Right cardiac atrium (tissue), 5 donors: ENCODE measurements around the gene IZUMO2. TPM values are rescaled to one million over a fixed set of nuclear protein-coding genes. Genes with fewer than 3 reads are reported as not detected.

Source experiments
- ATAC-seq, 2 donors: fragments of 200-7000 bp; cut with Tn5 transposase; one replicate each; pipeline versions ENCODE4 v1.8.0 to v1.9.1; 2020; ENCODE audit warnings: moderate library complexity in 2 of 2, mild to moderate bottlenecking in 1 of 2
- DNase-seq, 3 donors: peaks; one replicate each; pipeline ENCODE4 v3.0.0-alpha.2; 2020
- H3K27ac ChIP-seq: one replicate; pipeline ENCODE4 v1.5.1; 2013; ENCODE audit warnings: mild to moderate bottlenecking, low read length, control low read depth, moderate library complexity
- H3K27me3 ChIP-seq: one replicate; pipeline ENCODE4 v1.6.1; 2013; ENCODE audit not compliant: control insufficient read depth, insufficient read depth
- H3K4me1 ChIP-seq: one replicate; pipeline ENCODE4 v1.6.1; 2013; ENCODE audit warnings: low read length; ENCODE audit not compliant: control insufficient read depth, insufficient read depth
- H3K4me3 ChIP-seq: one replicate; pipeline ENCODE4 v1.5.1; 2013; ENCODE audit warnings: low read length, control low read depth
- H3K9me3 ChIP-seq: one replicate; pipeline ENCODE4 v1.6.1; 2013; ENCODE audit warnings: low read length; ENCODE audit not compliant: control insufficient read depth
- WGBS: extraction: QIAGEN DNeasy Blood & Tissue Kit; methylation state at CpG from one replicate; pipeline ENCODE4 v1.1.7; 2013; 5-methylcytosine and 5-hydroxymethylcytosine counted together
- intact Hi-C, 4 donors: fragments of 100-400 bp; cut with DNase I; formaldehyde crosslinking; loops; one replicate each; pipeline versions ENCODE4 v1.11.0 to v1.14.0; 2022 to 2023
- polyA plus RNA-seq: library from polyadenylated mRNA; stranded (reverse); fragments of 200-250 nt; gene quantifications from one replicate; pipeline ENCODE4 v1.2.3, GENCODE V29; 2013
- total RNA-seq, 4 donors: library from RNA; stranded (reverse); fragmentation: NEBNext Ultra II Directional; extraction: Animal tissue kit (Norgen Biotek cat#: 25700); gene quantifications; one replicate each; pipeline ENCODE4 v1.2.1, GENCODE V29; 2021
- donor health status: healthy with polysubstance abuse.
- donor health status: DM: no; HTN: yes; CAD: no.
- donor health status: DM: no; HTN: no; CAD: no.
- donor health status: DM: no; HTN: yes; CAD: no; lungs with severe emphysema.
- donor health status: DM: yes; HTN: yes; CAD: no.

The IZUMO2 gene
- total and polyA plus RNA-seq, 5 donors = not detected

- no peaks in the 10 kb centered on the region for H3K4me1 ChIP-seq
- intact Hi-C loops = no loop called here
- no peak for ATAC-seq
- no peak overlapping the region for H3K27ac ChIP-seq
- no peak for DNase-seq
- no peak overlapping the region for H3K4me3 ChIP-seq
- H3K27me3 ChIP-seq = no peaks in the 10 kb centered on the region
- H3K9me3 ChIP-seq = no peaks in the 10 kb centered on the region
- WGBS = 82% methylated on average over 5 of the region's 5 CpGs
These were observed 18.0 kb upstream of the IZUMO2 start for GRCh38 chr19:50181121-50181520.

GRCh38 chr19:50178859-50179537, 15.9 kb upstream of the IZUMO2 start:
- no peak overlapping the region for H3K27ac ChIP-seq
- H3K4me1 ChIP-seq = no peaks in the 10 kb centered on the region
- no peaks in the 10 kb centered on the region for H3K27me3 ChIP-seq
- intact Hi-C loops = no loop called here
- ATAC-seq (no peak), DNase-seq (no peak)
- H3K9me3 ChIP-seq = no peaks in the 10 kb centered on the region
- no peak overlapping the region for H3K4me3 ChIP-seq
- 58% methylated on average over 9 of the region's 9 CpGs for whole genome bisulfite sequencing

GRCh38 chr19:50178320-50178719, 15.2 kb upstream of the IZUMO2 start:
- no peaks in the 10 kb centered on the region for H3K4me1 ChIP-seq
- DNase-seq (no peak), ATAC-seq (no peak)
- no peak overlapping the region for H3K27ac ChIP-seq
- intact Hi-C loops = no loop called here
- no peaks in the 10 kb centered on the region for H3K9me3 ChIP-seq
- H3K4me3 ChIP-seq = no peak overlapping the region
- WGBS = 61% methylated on average over 1 of the region's 1 CpG
- no peaks in the 10 kb centered on the region for H3K27me3 ChIP-seq

- DNase-seq = no peak
- Histone ChIP-seq H3K4me1 (no peaks in the 10 kb centered on the region), H3K9me3 (no peaks in the 10 kb centered on the region), H3K4me3 (no peak overlapping the region), H3K27ac (no peak overlapping the region), H3K27me3 (no peaks in the 10 kb centered on the region)
- intact Hi-C loops = no loop called here
- 87% methylated on average over 9 of the region's 9 CpGs for WGBS
- ATAC-seq = no peak
These were observed 13.7 kb upstream of the IZUMO2 start for GRCh38 chr19:50176775-50177174.

- Histone ChIP-seq H3K27me3 (no peaks in the 10 kb centered on the region), H3K9me3 (no peaks in the 10 kb centered on the region), H3K27ac (no peak overlapping the region), H3K4me3 (no peak overlapping the region), H3K4me1 (no peaks in the 10 kb centered on the region)
- WGBS = 84% methylated on average over 10 of the region's 10 CpGs
- intact Hi-C loops = no loop called here
- DNase-seq (no peak), ATAC-seq (no peak)
These were observed 12.8 kb upstream of the IZUMO2 start for GRCh38 chr19:50175924-50176323.

GRCh38 chr19:50174100-50174793, 11.2 kb upstream of the IZUMO2 start:
- H3K27ac ChIP-seq = no peak overlapping the region
- H3K4me1 ChIP-seq = no peaks in the 10 kb centered on the region
- intact Hi-C loops = no loop called here
- no peaks in the 10 kb centered on the region for H3K9me3 ChIP-seq
- no peak for DNase-seq
- no peak for ATAC-seq
- no peak overlapping the region for H3K4me3 ChIP-seq
- WGBS = 56% methylated on average over 5 of the region's 5 CpGs
- no peaks in the 10 kb centered on the region for H3K27me3 ChIP-seq

- H3K9me3 ChIP-seq = no peaks in the 10 kb centered on the region
- no peak overlapping the region for H3K4me3 ChIP-seq
- no peaks in the 10 kb centered on the region for H3K27me3 ChIP-seq
- intact Hi-C loops = no loop called here
- no peak for DNase-seq
- WGBS = 49% methylated on average over 8 of the region's 8 CpGs
- no peaks in the 10 kb centered on the region for H3K4me1 ChIP-seq
- H3K27ac ChIP-seq = no peak overlapping the region
- peak in 1 of 2 donors; percentile 56 for ATAC-seq
These were observed 10.0 kb upstream of the IZUMO2 start for GRCh38 chr19:50173127-50173526.

- intact Hi-C loops = no loop called here
- Histone ChIP-seq H3K27me3 (no peaks in the 10 kb centered on the region), H3K4me3 (no peak overlapping the region)
These were observed 9.6 kb upstream of the IZUMO2 start for GRCh38 chr19:50172726-50173125.

GRCh38 chr19:50171752-50172151, 8.7 kb upstream of the IZUMO2 start:
- 81% methylated on average over 5 of the region's 5 CpGs for WGBS
- H3K4me1 ChIP-seq = no peaks in the 10 kb centered on the region
- intact Hi-C loops = no loop called here
- H3K27ac ChIP-seq = no peak overlapping the region
- no peak overlapping the region for H3K4me3 ChIP-seq
- no peaks in the 10 kb centered on the region for H3K27me3 ChIP-seq
- H3K9me3 ChIP-seq = no peaks in the 10 kb centered on the region
- DNase-seq (no peak), ATAC-seq (no peak)

More at GRCh38 chr19:50172726-50173125, 9.6 kb upstream of the IZUMO2 start:
- Histone ChIP-seq H3K9me3 (no peaks in the 10 kb centered on the region), H3K27ac (no peak overlapping the region), H3K4me1 (no peaks in the 10 kb centered on the region)
- no peak for ATAC-seq
- DNase-seq = no peak

GRCh38 chr19:50167314-50167721, 4.2 kb upstream of the IZUMO2 start:
- no peak overlapping the region for H3K27ac ChIP-seq
- H3K4me1 ChIP-seq = no peaks in the 10 kb centered on the region
- H3K9me3 ChIP-seq = no peaks in the 10 kb centered on the region
- intact Hi-C loops = no loop called here
- no peak overlapping the region for H3K4me3 ChIP-seq
- 37% methylated on average over 12 of the region's 12 CpGs for WGBS
- no peak for DNase-seq
- H3K27me3 ChIP-seq = no peaks in the 10 kb centered on the region
- no peak for ATAC-seq

- intact Hi-C loops = no loop called here
- Histone ChIP-seq H3K27me3 (no peaks in the 10 kb centered on the region), H3K4me1 (no peaks in the 10 kb centered on the region), H3K9me3 (no peaks in the 10 kb centered on the region), H3K4me3 (no peak overlapping the region), H3K27ac (no peak overlapping the region)
- ATAC-seq = no peak
- 93% methylated on average over 2 of the region's 2 CpGs for WGBS
- no peak for DNase-seq
These were observed 4.0 kb downstream of the IZUMO2 start for GRCh38 chr19:50159078-50159477.
